RWPE2 (cell line): ENCODE data around the gene PPP1R15B.

Source experiments
- ATAC-seq: fragments of 200-7000 bp; cut with Tn5 transposase; 3 replicates; pipeline ENCODE4 v1.9.1; 2021; ENCODE audit warnings: low read depth
- DNase-seq: peaks from one replicate; pipeline ENCODE4 v3.0.0-alpha.2; 2020; ENCODE audit warnings: low spot score
- H3K27ac ChIP-seq: fragments of 450-650 bp; 2 replicates; pipeline ENCODE4 v1.5.1; 2017; ENCODE audit warnings: mild to moderate bottlenecking; ENCODE audit not compliant: poor library complexity, severe bottlenecking
- H3K27me3 ChIP-seq: fragments of 250-450 bp; sonication (Bioruptor Pico); 2 replicates; pipeline ENCODE4 v1.5.1; 2021; ENCODE audit warnings: mild to moderate bottlenecking, moderate library complexity; ENCODE audit not compliant: insufficient read depth, poor library complexity, severe bottlenecking
- H3K36me3 ChIP-seq: fragments of 250-450 bp; sonication (Bioruptor Pico); 2 replicates; pipeline ENCODE4 v1.5.1; 2020; ENCODE audit warnings: low read depth, mild to moderate bottlenecking, moderate library complexity
- H3K4me1 ChIP-seq: fragments of 250-450 bp; sonication (Bioruptor Pico); 2 replicates; pipeline ENCODE4 v1.5.1; 2021; ENCODE audit warnings: mild to moderate bottlenecking, moderate library complexity; ENCODE audit not compliant: insufficient read depth, poor library complexity, severe bottlenecking
- H3K4me3 ChIP-seq: fragments of 250-450 bp; sonication (Bioruptor Pico); 2 replicates; pipeline ENCODE4 v1.5.1; 2021; ENCODE audit warnings: mild to moderate bottlenecking, moderate library complexity; ENCODE audit not compliant: severe bottlenecking
- H3K9me3 ChIP-seq: fragments of 250-450 bp; sonication (Bioruptor Pico); 2 replicates; pipeline ENCODE4 v1.5.1; 2021; ENCODE audit warnings: mild to moderate bottlenecking, moderate library complexity; ENCODE audit not compliant: severe bottlenecking
- CTCF ChIP-seq: fragments of 450-650 bp; IDR thresholded peaks from one replicate; pipeline ENCODE4 v1.5.1; 2017; ENCODE audit warnings: mild to moderate bottlenecking, moderate library complexity; ENCODE audit not compliant: poor library complexity, severe bottlenecking

PPP1R15B gene

GRCh38 chr1:204363335-204364114 lies 48.1 kb downstream of the PPP1R15B start:
- ATAC-seq (peak; percentile 63), DNase-seq (no peak)
- peak; percentile 96 for TF ChIP-seq CTCF
- H3K9me3 ChIP-seq, result no peaks in the 10 kb centered on the region
- no peaks in the 10 kb centered on the region for H3K36me3 ChIP-seq
- peak overlapping the region; percentile 15 for H3K4me3 ChIP-seq
- no peaks in the 10 kb centered on the region for H3K4me1 ChIP-seq
- no peak overlapping the region for H3K27ac ChIP-seq
- no peaks in the 10 kb centered on the region for H3K27me3 ChIP-seq

GRCh38 chr1:204362984-204363334 lies 48.7 kb downstream of the PPP1R15B start:
- no peak for TF ChIP-seq CTCF
- ATAC-seq (no peak), DNase-seq (no peak)
- Histone ChIP-seq H3K27ac (no peak overlapping the region), H3K4me3 (no peak overlapping the region), H3K4me1 (no peaks in the 10 kb centered on the region), H3K36me3 (no peaks in the 10 kb centered on the region), H3K9me3 (no peaks in the 10 kb centered on the region), H3K27me3 (no peaks in the 10 kb centered on the region)

- DNase-seq (no peak), ATAC-seq (no peak)
- no peak for TF ChIP-seq CTCF
- Histone ChIP-seq H3K4me1 (no peaks in the 10 kb centered on the region), H3K4me3 (no peak overlapping the region), H3K27ac (no peak overlapping the region), H3K27me3 (no peaks in the 10 kb centered on the region), H3K9me3 (no peaks in the 10 kb centered on the region), H3K36me3 (no peaks in the 10 kb centered on the region)
These were observed 49.8 kb downstream of the PPP1R15B start for GRCh38 chr1:204361781-204362180.

- H3K4me3 ChIP-seq, result no peak overlapping the region
- DNase-seq (no peak), ATAC-seq (no peak)
- no peaks in the 10 kb centered on the region for H3K36me3 ChIP-seq
- no peaks in the 10 kb centered on the region for H3K4me1 ChIP-seq
- no peaks in the 10 kb centered on the region for H3K9me3 ChIP-seq
- no peaks in the 10 kb centered on the region for H3K27me3 ChIP-seq
- TF ChIP-seq CTCF, result no peak
- no peak overlapping the region for H3K27ac ChIP-seq
These were observed 50.3 kb downstream of the PPP1R15B start for GRCh38 chr1:204361341-204361771.

GRCh38 chr1:204360314-204360713 lies 51.3 kb downstream of the PPP1R15B start:
- no peak overlapping the region for H3K4me3 ChIP-seq
- TF ChIP-seq CTCF, result peak; percentile 15
- ATAC-seq, result no peak
- no peak overlapping the region for H3K27ac ChIP-seq
- no peaks in the 10 kb centered on the region for H3K9me3 ChIP-seq
- H3K4me1 ChIP-seq, result no peaks in the 10 kb centered on the region
- no peaks in the 10 kb centered on the region for H3K27me3 ChIP-seq
- no peaks in the 10 kb centered on the region for H3K36me3 ChIP-seq
- no peak for DNase-seq
